GM23248 (cell line): Measurements from ENCODE around the gene SLC4A3.

Experiments used
- EZH2 ChIP-seq: fragments of 200-600 bp; sonication (generic); IDR thresholded peaks from 2 replicates; pipeline ENCODE4 v1.6.1; 2018; ENCODE audit warnings: antibody characterized with exemption, mild to moderate bottlenecking; ENCODE audit not compliant: insufficient read depth, poor library complexity, severe bottlenecking
- EZH2phosphoT487 ChIP-seq: fragments of 200-600 bp; sonication (generic); IDR thresholded peaks from 2 replicates; pipeline ENCODE4 v1.6.1; 2018; ENCODE audit warnings: antibody characterized with exemption, moderate library complexity, mild to moderate bottlenecking, low read depth; ENCODE audit not compliant: insufficient read depth

- TF ChIP-seq EZH2, result no peak
- TF ChIP-seq EZH2phosphoT487, result no peak
Measured at GRCh38 chr2:219687272-219687671, 59.8 kb downstream of the SLC4A3 start.
